GM12878 (cell line): Measurements from ENCODE around the gene WDTC1. TPM values are rescaled to one million over a fixed set of nuclear protein-coding genes. Genes with fewer than 3 reads are reported as not detected.

Source experiments
- ATAC-seq: fragments of 200-7000 bp; cut with Tn5 transposase; 3 replicates; pipeline ENCODE4 v1.9.1; 2020; ENCODE audit warnings: mild to moderate bottlenecking, moderate library complexity
- BruUV-seq: library from RNA; stranded (reverse); fragments of 400-500 nt; replicated peaks from 2 replicates; lab custom pipeline; 2021; lab: Mats Ljungman, UMichigan
- CTCF ChIA-PET: fragments of 300-600 bp; sonication (Branson Sonifier 250); formaldehyde crosslinking; extraction: SDS; loops from one replicate; lab custom pipeline; 2021; ENCODE audit warnings: inconsistent platforms; lab: Yijun Ruan, JAX
- POLR2A ChIA-PET: fragments of 350-600 bp; formaldehyde crosslinking; extraction: SDS; loops from one replicate; lab custom pipeline; 2021; ENCODE audit warnings: inconsistent platforms; lab: Charles Lee
- RAD21 ChIA-PET: fragments of 300-600 bp; sonication (Branson Sonifier 250); formaldehyde crosslinking; loops from one replicate; lab custom pipeline; 2023; ENCODE audit warnings: antibody characterized with exemption; ENCODE audit not compliant: unreplicated experiment; lab: Charles Lee
- SMC1A ChIA-PET: fragments of 300-600 bp; sonication (Branson Sonifier 250); formaldehyde crosslinking; loops from one replicate; lab custom pipeline; 2023; ENCODE audit not compliant: unreplicated experiment, uncharacterized antibody; lab: Charles Lee
- DNase-seq: peaks from one replicate; pipeline ENCODE4 v3.0.0-alpha.2; 2011; ENCODE audit warnings: low read depth, low spot score
- FAIRE-seq: peaks from 3 replicates; lab custom pipeline; 2011; peaks lifted over from hg19 to GRCh38; lab: Jason Lieb, UNC
- H2AFZ ChIP-seq: 2 replicates; pipeline ENCODE4 v1.6.0; 2011; ENCODE audit warnings: low read depth, low read length, control low read depth; ENCODE audit not compliant: control insufficient read depth
- H3K27ac ChIP-seq: 2 replicates; pipeline ENCODE4 v1.5.1; 2011; ENCODE audit warnings: control low read depth; ENCODE audit not compliant: control insufficient read depth, insufficient read depth
- H3K27me3 ChIP-seq, 2 experiments: replicated peaks in 1 of 2; 2 replicates each; pipeline versions ENCODE4 v1.6.0 to v1.6.1; 2011; ENCODE audit warnings: low read length in 1 of 2; ENCODE audit not compliant: control insufficient read depth in 2 of 2, insufficient read depth in 2 of 2
- H3K36me3 ChIP-seq, 2 experiments: 2 replicates each; pipeline ENCODE4 v1.5.1; 2011; ENCODE audit warnings: low read length in 1 of 2; ENCODE audit not compliant: control insufficient read depth in 2 of 2, insufficient read depth in 2 of 2
- H3K4me1 ChIP-seq: 2 replicates; pipeline ENCODE4 v1.6.1; 2011; ENCODE audit warnings: mild to moderate bottlenecking, low read length, moderate library complexity, mixed read lengths; ENCODE audit not compliant: control insufficient read depth, insufficient read depth
- H3K4me2 ChIP-seq: 2 replicates; pipeline ENCODE4 v1.6.0; 2011; ENCODE audit warnings: control low read depth; ENCODE audit not compliant: control insufficient read depth, insufficient read depth
- H3K4me3 ChIP-seq: fragments of 200-600 bp; sonication (generic); 2 replicates; pipeline ENCODE4 v1.5.1; 2016
- H3K79me2 ChIP-seq: 2 replicates; pipeline ENCODE4 v1.6.0; 2011; ENCODE audit warnings: low read length; ENCODE audit not compliant: control insufficient read depth, insufficient read depth
- H3K9ac ChIP-seq: 2 replicates; pipeline ENCODE4 v1.8.0; 2011; ENCODE audit warnings: low read length, control low read depth, mixed read lengths; ENCODE audit not compliant: control insufficient read depth, insufficient read depth
- H3K9me3 ChIP-seq: replicated peaks from 3 replicates; pipeline ENCODE4 v1.5.1; 2011; ENCODE audit warnings: mild to moderate bottlenecking, low read length; ENCODE audit not compliant: control insufficient read depth, insufficient read depth
- H4K20me1 ChIP-seq: 2 replicates; pipeline ENCODE4 v1.6.0; 2011; ENCODE audit not compliant: control insufficient read depth, insufficient read depth
- ASH2L ChIP-seq: fragments of 300-600, 200-600 bp; sonication (generic); IDR thresholded peaks from 2 replicates; pipeline ENCODE4 v1.6.1; 2017; ENCODE audit warnings: low read depth, mild to moderate bottlenecking, borderline replicate concordance
- CBFB ChIP-seq: IDR thresholded peaks from 2 replicates; pipeline ENCODE4 v1.6.1; 2016; ENCODE audit warnings: antibody characterized with exemption, low read depth
- FOXK2 ChIP-seq: fragments of 450-650 bp; IDR thresholded peaks from 2 replicates; pipeline ENCODE4 v1.6.1; 2017; ENCODE audit warnings: mild to moderate bottlenecking, moderate library complexity
- FOXM1 ChIP-seq: IDR thresholded peaks from 2 replicates; pipeline ENCODE4 v1.6.1; 2012; ENCODE audit warnings: low read depth, mild to moderate bottlenecking, inconsistent platforms, low read length, moderate library complexity
- IKZF2 ChIP-seq, 2 experiments: fragments of 450-650 bp; IDR thresholded peaks; 2 replicates each; pipeline ENCODE4 v1.6.1; 2017; ENCODE audit warnings: mild to moderate bottlenecking in 2 of 2, moderate library complexity in 2 of 2
- IRF4 ChIP-seq: IDR thresholded peaks from 2 replicates; pipeline ENCODE4 v1.6.1; 2011; ENCODE audit warnings: low read depth, low read length
- MEF2A ChIP-seq: IDR thresholded peaks from 2 replicates; pipeline ENCODE4 v1.6.1; 2011; ENCODE audit warnings: low read depth, mild to moderate bottlenecking, low read length, moderate library complexity; ENCODE audit not compliant: insufficient read depth
- MTA3 ChIP-seq: IDR thresholded peaks from 2 replicates; pipeline ENCODE4 v1.6.1; 2012; ENCODE audit warnings: low read length, inconsistent platforms, borderline replicate concordance
- SIN3A ChIP-seq: IDR thresholded peaks from 2 replicates; pipeline ENCODE4 v1.6.1; 2012; ENCODE audit warnings: low read depth, low read length, improper control_type of control experiment
- STAT3 ChIP-seq: IDR thresholded peaks from 2 replicates; pipeline ENCODE4 v1.6.1; 2011; ENCODE audit warnings: low read depth, low read length, improper control_type of control experiment
- TAF1 ChIP-seq: IDR thresholded peaks from 2 replicates; pipeline ENCODE4 v1.6.1; 2011; ENCODE audit warnings: mild to moderate bottlenecking, low read depth, low read length, borderline replicate concordance
- ZNF622 ChIP-seq: fragments of 450-650 bp; IDR thresholded peaks from 2 replicates; pipeline ENCODE4 v1.6.1; 2017; ENCODE audit warnings: mild to moderate bottlenecking, inconsistent platforms
- ZZZ3 ChIP-seq: IDR thresholded peaks from 2 replicates; pipeline ENCODE4 v1.6.1; 2011; ENCODE audit warnings: low read depth; ENCODE audit not compliant: control insufficient read depth, insufficient read length
- WGBS: methylation state at CpG from one replicate; pipeline ENCODE4 v1.1.6; 2016; ENCODE audit warnings: low lambda C conversion rate; ENCODE audit not compliant: insufficient replicate concordance, insufficient coverage; ENCODE audit errors: missing lambda C conversion rate; 5-methylcytosine and 5-hydroxymethylcytosine counted together
- in situ Hi-C: fragments of 300-500 bp; cut with MboI; formaldehyde crosslinking; loops from 9 replicates; pipeline ENCODE4 v1.14.3; 2018; ENCODE audit warnings: mixed read lengths
- intact Hi-C: fragments of 100-400 bp; cut with micrococcal nuclease; formaldehyde crosslinking; loops from one replicate; pipeline ENCODE4 v1.14.2; 2022; ENCODE audit not compliant: unreplicated experiment
- polyA plus RNA-seq, 11 experiments: library from polyadenylated mRNA; depleted of rRNA in 4 of 11; unstranded in 6 of 11; stranded (reverse) in 5 of 11; fragments of >200 nt; fragmentation: Nextera tagmentation in 4 of 11; fragmentation: Illumina TruSeq in 1 of 11; extraction: Ambion mirVana in 4 of 11; extraction: Trizol in 1 of 11; gene quantifications; 1 replicate in 1 of 11; 2 replicates in 10 of 11; pipeline versions ENCODE4 v1.2.1 to v1.2.3, GENCODE V29; 2011 to 2016; ENCODE audit warnings: inconsistent platforms in 2 of 11, missing spikeins in 2 of 11, low read depth in 1 of 11
- total RNA-seq, 4 experiments: library from RNA; depleted of rRNA in 3 of 4; stranded (reverse); fragments of >200 nt in 3 of 4; fragmentation: Illumina TruSeq in 1 of 4; extraction: Trizol in 1 of 4; gene quantifications; 2 replicates each; pipeline versions ENCODE4 v1.2.1 to v1.2.3, GENCODE V29; 2013 to 2021
- TF ChIP-seq, protein P1 (sequence below): fragments of 450-650 bp; formaldehyde crosslinking; IDR thresholded peaks from 2 replicates; pipeline ENCODE4 v1.4.0; 2022; ENCODE audit warnings: mild to moderate bottlenecking, moderate library complexity
- TF ChIP-seq, protein P2 (sequence below): fragments of 450-650 bp; IDR thresholded peaks from 2 replicates; pipeline ENCODE4 v1.6.1; 2016; ENCODE audit warnings: mild to moderate bottlenecking, moderate library complexity, borderline replicate concordance
- TF ChIP-seq, protein P3 (sequence below): IDR thresholded peaks from 2 replicates; pipeline ENCODE4 v1.6.1; 2011; ENCODE audit warnings: mild to moderate bottlenecking, low read depth, low read length, moderate library complexity; ENCODE audit not compliant: insufficient replicate concordance

WDTC1 gene
- total and polyA plus RNA-seq, 10 of the 15 experiments (the other 5 are each of a cell fraction or from before 2014, with no cell fraction given): 0.21 to 28.7 (median 7.6) TPM

DNA sequence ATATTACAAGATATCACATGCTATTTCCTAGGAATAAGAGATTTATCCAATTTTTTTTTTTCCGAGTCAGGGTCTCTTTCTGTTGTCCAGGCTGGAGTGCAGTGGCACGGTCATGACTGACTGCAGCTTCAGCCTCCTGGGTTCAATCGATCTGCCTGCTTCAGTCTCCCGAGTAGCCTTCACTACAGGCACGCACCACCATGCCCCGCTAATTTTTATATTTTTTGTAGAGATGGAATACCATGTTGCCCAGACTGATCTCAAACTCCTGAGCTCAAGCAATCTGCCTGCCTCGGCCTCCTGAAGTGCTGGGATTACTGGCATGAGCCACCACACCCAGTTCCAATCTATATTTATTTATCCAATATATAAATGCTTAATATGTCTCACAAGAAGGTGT is 18.0 kb upstream of the WDTC1 start (continued):
- TF ChIP-seq SIN3A (no peak), FOXM1 (no peak), ZZZ3 (no peak), ASH2L (no peak), TAF1 (no peak)

DNA sequence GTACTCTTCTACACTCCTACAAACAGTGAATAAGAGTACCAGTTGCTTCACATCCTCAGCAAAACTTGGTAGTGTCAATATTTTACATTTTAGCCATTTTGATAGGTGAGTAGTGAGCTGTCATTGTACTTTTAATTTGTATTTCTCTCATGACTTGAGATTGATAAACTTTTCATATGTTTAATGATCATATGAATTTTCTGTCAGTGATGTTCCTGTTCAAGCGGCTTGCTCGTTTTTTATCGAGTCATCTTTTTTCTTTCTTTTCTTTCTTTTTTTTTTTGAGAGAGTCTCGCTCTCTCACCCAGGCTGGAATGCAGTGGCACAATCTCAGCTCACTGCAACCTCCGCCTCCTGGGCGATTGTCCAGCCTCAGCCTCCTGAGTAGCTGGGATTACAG is 17.0 kb upstream of the WDTC1 start:
- WGBS: 39% methylated on average over 5 of the region's 6 CpGs
- H3K27ac ChIP-seq: no peak overlapping the region
- no peaks in the 10 kb centered on the region for H3K4me1 ChIP-seq
- no peak overlapping the region for H3K4me3 ChIP-seq
- in situ Hi-C loops: no loop called here
- no peak for FAIRE-seq
- ChIA-PET SMC1A (interaction anchor here (0.7 to 1.5 kb wide), 3 partner anchors 8 to 67 kb away, joined by 3 to 5 read pairs (median 3); no protein-coding TSS in a partner anchor), POLR2A (no interaction called here), RAD21 (no interaction called here), CTCF (interaction anchor here (0.7 to 1.6 kb wide), 3 partner anchors 18 to 105 kb away, joined by 3 to 4 read pairs (median 3); no protein-coding TSS in a partner anchor)
- H3K79me2 ChIP-seq: no peaks in the 10 kb centered on the region
- no peaks in the 10 kb centered on the region for H3K27me3 ChIP-seq
- no peak for DNase-seq
- ATAC-seq: no peak
- H4K20me1 ChIP-seq: no peaks in the 10 kb centered on the region
- BruUV-seq: no TSS peak
- H2AFZ ChIP-seq: no peak overlapping the region
- H3K36me3 ChIP-seq: no peaks in the 10 kb centered on the region
- no peak overlapping the region for H3K4me2 ChIP-seq
- H3K9ac ChIP-seq: no peak overlapping the region
- H3K9me3 ChIP-seq: no peaks in the 10 kb centered on the region
- intact Hi-C loops: no loop called here
- TF ChIP-seq STAT3 (no peak), MEF2A (no peak), MTA3 (no peak), ZNF622 (no peak), IKZF2 (IDR thresholded peaks at IDR 0.05) (no peak), CBFB (no peak), FOXK2 (no peak), IRF4 (no peak)
- TF ChIP-seq, protein P1, sequence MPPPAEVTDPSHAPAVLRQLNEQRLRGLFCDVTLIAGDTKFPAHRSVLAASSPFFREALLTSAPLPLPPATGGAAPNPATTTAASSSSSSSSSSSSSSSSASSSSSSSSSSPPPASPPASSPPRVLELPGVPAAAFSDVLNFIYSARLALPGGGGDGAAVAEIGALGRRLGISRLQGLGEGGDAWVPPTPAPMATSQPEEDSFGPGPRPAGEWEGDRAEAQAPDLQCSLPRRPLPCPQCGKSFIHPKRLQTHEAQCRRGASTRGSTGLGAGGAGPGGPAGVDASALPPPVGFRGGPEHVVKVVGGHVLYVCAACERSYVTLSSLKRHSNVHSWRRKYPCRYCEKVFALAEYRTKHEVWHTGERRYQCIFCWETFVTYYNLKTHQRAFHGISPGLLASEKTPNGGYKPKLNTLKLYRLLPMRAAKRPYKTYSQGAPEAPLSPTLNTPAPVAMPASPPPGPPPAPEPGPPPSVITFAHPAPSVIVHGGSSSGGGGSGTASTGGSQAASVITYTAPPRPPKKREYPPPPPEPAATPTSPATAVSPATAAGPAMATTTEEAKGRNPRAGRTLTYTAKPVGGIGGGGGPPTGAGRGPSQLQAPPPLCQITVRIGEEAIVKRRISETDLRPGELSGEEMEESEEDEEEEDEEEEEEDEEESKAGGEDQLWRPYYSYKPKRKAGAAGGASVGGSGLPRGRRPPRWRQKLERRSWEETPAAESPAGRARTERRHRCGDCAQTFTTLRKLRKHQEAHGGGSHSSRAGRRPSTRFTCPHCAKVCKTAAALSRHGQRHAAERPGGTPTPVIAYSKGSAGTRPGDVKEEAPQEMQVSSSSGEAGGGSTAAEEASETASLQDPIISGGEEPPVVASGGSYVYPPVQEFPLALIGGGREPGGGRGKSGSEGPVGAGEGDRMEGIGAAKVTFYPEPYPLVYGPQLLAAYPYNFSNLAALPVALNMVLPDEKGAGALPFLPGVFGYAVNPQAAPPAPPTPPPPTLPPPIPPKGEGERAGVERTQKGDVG (CRISPR knock-in tag): no peak
- TF ChIP-seq, protein P2, sequence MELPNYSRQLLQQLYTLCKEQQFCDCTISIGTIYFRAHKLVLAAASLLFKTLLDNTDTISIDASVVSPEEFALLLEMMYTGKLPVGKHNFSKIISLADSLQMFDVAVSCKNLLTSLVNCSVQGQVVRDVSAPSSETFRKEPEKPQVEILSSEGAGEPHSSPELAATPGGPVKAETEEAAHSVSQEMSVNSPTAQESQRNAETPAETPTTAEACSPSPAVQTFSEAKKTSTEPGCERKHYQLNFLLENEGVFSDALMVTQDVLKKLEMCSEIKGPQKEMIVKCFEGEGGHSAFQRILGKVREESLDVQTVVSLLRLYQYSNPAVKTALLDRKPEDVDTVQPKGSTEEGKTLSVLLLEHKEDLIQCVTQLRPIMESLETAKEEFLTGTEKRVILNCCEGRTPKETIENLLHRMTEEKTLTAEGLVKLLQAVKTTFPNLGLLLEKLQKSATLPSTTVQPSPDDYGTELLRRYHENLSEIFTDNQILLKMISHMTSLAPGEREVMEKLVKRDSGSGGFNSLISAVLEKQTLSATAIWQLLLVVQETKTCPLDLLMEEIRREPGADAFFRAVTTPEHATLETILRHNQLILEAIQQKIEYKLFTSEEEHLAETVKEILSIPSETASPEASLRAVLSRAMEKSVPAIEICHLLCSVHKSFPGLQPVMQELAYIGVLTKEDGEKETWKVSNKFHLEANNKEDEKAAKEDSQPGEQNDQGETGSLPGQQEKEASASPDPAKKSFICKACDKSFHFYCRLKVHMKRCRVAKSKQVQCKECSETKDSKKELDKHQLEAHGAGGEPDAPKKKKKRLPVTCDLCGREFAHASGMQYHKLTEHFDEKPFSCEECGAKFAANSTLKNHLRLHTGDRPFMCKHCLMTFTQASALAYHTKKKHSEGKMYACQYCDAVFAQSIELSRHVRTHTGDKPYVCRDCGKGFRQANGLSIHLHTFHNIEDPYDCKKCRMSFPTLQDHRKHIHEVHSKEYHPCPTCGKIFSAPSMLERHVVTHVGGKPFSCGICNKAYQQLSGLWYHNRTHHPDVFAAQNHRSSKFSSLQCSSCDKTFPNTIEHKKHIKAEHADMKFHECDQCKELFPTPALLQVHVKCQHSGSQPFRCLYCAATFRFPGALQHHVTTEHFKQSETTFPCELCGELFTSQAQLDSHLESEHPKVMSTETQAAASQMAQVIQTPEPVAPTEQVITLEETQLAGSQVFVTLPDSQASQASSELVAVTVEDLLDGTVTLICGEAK: no peak
- TF ChIP-seq, protein P3, sequence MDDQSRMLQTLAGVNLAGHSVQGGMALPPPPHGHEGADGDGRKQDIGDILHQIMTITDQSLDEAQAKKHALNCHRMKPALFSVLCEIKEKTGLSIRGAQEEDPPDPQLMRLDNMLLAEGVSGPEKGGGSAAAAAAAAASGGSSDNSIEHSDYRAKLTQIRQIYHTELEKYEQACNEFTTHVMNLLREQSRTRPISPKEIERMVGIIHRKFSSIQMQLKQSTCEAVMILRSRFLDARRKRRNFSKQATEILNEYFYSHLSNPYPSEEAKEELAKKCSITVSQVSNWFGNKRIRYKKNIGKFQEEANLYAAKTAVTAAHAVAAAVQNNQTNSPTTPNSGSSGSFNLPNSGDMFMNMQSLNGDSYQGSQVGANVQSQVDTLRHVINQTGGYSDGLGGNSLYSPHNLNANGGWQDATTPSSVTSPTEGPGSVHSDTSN: no peak
